ENCODE results near the gene MMD. TPM values are rescaled to one million over a fixed set of nuclear protein-coding genes. Genes with fewer than 3 reads are reported as not detected.

Gene MMD
- total and polyA plus RNA-seq, 2 of the 13 experiments (the other 11 are each of a cell fraction or from before 2014, with no cell fraction given) = 121 to 225 TPM

- TF ChIP-seq NR1H2 (CRISPR knock-in tag; IDR thresholded peaks at IDR 0.05; ENCODE audit: borderline replicate concordance, low read depth) (no peak), MLXIP (CRISPR knock-in tag; IDR thresholded peaks at IDR 0.05; ENCODE audit: borderline replicate concordance) (no peak), RFX5 (IDR thresholded peaks at IDR 0.05; ENCODE audit: low read depth, low read length) (no peak), THAP7 (CRISPR knock-in tag; IDR thresholded peaks at IDR 0.05) (no peak), FOXJ3 (CRISPR knock-in tag; IDR thresholded peaks at IDR 0.05; ENCODE audit: borderline replicate concordance) (no peak), ZNF788 (CRISPR knock-in tag; IDR thresholded peaks at IDR 0.05; ENCODE audit: borderline replicate concordance) (no peak), MXD4 (CRISPR knock-in tag; IDR thresholded peaks at IDR 0.05) (no peak), ZNF746 (CRISPR knock-in tag; IDR thresholded peaks at IDR 0.05) (no peak), ZNF414 (CRISPR knock-in tag; IDR thresholded peaks at IDR 0.05) (peak; percentile 43; the same call in 1 of the 2 replicates), CHD2 (IDR thresholded peaks at IDR 0.05; ENCODE audit: low read depth, low read length) (no peak), PPARG (CRISPR knock-in tag; conservative IDR thresholded peaks at IDR 0.05) (peak; percentile 82), MTF1 (CRISPR knock-in tag; IDR thresholded peaks at IDR 0.05) (no peak), U2AF1 (optimal IDR thresholded peaks at IDR 0.05; ENCODE audit: low read depth, low read length) (no peak), NONO (IDR thresholded peaks at IDR 0.05) (no peak), NONO (CRISPR knock-in tag; conservative IDR thresholded peaks at IDR 0.05) (no peak), ZNF510 (CRISPR knock-in tag; IDR thresholded peaks at IDR 0.05; ENCODE audit: low read depth) (peak; percentile 76; the same call in 1 of the 2 replicates), SALL1 (CRISPR knock-in tag; IDR thresholded peaks at IDR 0.05) (peak; percentile 87), GLI4 (CRISPR knock-in tag; IDR thresholded peaks at IDR 0.05; ENCODE audit: borderline replicate concordance) (no peak), KDM2A (CRISPR knock-in tag; IDR thresholded peaks at IDR 0.05; ENCODE audit: borderline replicate concordance, low read depth) (no peak), ZKSCAN1 (IDR thresholded peaks at IDR 0.05; ENCODE audit: low read length) (no peak), ZNF317 (CRISPR knock-in tag; IDR thresholded peaks at IDR 0.05) (no peak; the same call in none of the 2 replicates), ZSCAN31 (CRISPR knock-in tag; IDR thresholded peaks at IDR 0.05; ENCODE audit: low read depth) (no peak), ZBED4 (CRISPR knock-in tag; IDR thresholded peaks at IDR 0.05; ENCODE audit: borderline replicate concordance) (no peak)
Observed at GRCh38 chr17:55433629-55434422, 12.2 kb upstream of the MMD start (continued).
